Vagina (tissue), 2 donors: Measurements from ENCODE around the gene ADGRF5.

ENCODE experiments used
- POLR2A ChIP-seq, 2 donors: fragments of 450-650 bp; IDR thresholded peaks; one replicate each; pipeline ENCODE4 v1.6.1; 2017; ENCODE audit warnings: antibody characterized with exemption in 2 of 2, mild to moderate bottlenecking in 2 of 2, moderate library complexity in 2 of 2
- POLR2AphosphoS5 ChIP-seq, 2 donors: sonication (generic); formaldehyde crosslinking; IDR thresholded peaks; one replicate each; pipeline ENCODE4 v1.9.0; 2017; ENCODE audit warnings: antibody characterized with exemption in 2 of 2, mild to moderate bottlenecking in 2 of 2, low read depth in 1 of 2; ENCODE audit not compliant: insufficient read depth in 1 of 2
- TF ChIP-seq, protein P1 (sequence below), 3 experiments: fragments of 450-650 bp in 2 of 3; fragments of 200-600 bp in 1 of 3; sonication (generic) in 1 of 3; IDR thresholded peaks; one replicate each; pipeline ENCODE4 v1.5.1; 2017 to 2019; ENCODE audit warnings: antibody characterized with exemption in 3 of 3, mild to moderate bottlenecking in 2 of 3, moderate library complexity in 2 of 3

DNA sequence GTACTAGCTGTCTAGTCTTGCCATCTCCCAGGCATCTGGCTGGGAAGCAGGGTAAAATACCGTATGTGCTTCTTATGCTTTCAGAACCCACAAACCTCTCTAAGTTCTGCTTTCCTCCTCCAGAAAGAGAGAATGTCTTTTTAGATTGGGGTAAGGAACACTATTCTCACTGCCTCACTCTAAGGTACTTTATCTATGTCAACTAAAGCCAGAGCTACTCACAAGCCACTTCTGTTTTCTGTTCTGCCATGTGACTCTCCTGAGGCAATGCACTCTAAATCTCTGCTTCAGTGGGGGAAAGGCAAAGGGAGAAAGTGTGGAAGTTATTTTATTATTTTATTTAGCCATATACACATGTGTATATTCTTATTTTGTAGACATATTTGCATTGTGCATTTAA is 112.9 kb downstream of the ADGRF5 start:
- TF ChIP-seq, protein P1, sequence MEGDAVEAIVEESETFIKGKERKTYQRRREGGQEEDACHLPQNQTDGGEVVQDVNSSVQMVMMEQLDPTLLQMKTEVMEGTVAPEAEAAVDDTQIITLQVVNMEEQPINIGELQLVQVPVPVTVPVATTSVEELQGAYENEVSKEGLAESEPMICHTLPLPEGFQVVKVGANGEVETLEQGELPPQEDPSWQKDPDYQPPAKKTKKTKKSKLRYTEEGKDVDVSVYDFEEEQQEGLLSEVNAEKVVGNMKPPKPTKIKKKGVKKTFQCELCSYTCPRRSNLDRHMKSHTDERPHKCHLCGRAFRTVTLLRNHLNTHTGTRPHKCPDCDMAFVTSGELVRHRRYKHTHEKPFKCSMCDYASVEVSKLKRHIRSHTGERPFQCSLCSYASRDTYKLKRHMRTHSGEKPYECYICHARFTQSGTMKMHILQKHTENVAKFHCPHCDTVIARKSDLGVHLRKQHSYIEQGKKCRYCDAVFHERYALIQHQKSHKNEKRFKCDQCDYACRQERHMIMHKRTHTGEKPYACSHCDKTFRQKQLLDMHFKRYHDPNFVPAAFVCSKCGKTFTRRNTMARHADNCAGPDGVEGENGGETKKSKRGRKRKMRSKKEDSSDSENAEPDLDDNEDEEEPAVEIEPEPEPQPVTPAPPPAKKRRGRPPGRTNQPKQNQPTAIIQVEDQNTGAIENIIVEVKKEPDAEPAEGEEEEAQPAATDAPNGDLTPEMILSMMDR (IDR thresholded peaks at IDR 0.05): no peak
- TF ChIP-seq POLR2AphosphoS5 (IDR thresholded peaks at IDR 0.05; ENCODE audit: insufficient read depth in 1 of 2, low read depth in 1 of 2): no peak
- no peak for TF ChIP-seq POLR2A (IDR thresholded peaks at IDR 0.05)
